ENCODE measurements around the gene TMEM119.

Gene TMEM119

GRCh38 chr12:108597559-108598471 lies at the start of gene TMEM119:
TMEM119 (minus strand) TSS chr12:108598084; CDS start chr12:108592383, 5,701 bp downstream.
- no peak for DNase-seq (ENCODE audit: low read depth in 3 of 3)

DNA sequence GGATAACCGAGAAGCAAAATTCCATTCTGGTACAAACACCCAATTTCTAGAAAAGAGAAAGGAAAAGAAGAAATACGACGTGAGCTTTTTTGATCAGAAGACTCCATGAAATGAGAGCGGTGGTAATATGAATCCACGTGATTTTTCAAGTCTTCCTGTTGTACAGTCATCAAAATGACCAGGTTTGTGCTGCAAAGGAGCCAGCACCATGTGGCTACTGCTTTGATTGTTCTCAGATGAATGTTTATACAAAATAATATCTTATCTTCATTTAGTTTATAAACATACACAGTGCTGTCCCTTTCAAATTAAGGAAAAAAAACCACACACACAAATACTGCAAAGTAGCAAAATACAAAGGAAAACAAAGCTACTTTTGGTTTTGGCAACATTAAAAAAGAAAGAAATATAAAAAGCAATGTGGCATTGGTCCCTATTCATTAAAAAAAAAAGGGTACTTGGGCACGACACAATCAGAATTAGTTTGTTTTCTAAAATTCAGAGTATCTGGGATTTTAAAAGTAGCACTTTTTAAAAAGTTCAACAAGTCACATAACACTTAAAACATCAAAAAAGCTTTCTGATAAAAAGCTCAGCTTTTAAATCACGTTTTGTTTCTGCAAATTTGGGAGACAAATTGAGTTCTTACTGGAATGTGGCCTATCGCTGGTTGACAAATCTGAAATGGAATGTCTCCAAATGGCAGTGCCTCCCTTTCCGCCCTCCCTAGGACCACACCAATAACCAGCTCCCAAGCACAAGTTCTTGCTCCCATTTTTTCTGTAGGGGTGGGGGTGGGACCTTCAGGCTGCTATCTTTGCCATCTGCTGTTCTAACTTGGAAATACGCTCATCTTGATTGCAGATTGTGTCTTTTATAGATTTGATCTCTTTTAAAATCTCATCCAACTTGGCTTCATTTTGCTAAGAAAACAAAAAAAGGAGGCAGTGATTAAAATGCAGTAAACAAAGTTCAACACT lies 49.0 kb upstream of the TMEM119 start:
- DNase-seq (ENCODE audit: low read depth in 3 of 3): no peak

- no peak for DNase-seq (ENCODE audit: low read depth in 3 of 3)
Measured at GRCh38 chr12:108645686-108646599, 48.1 kb upstream of the TMEM119 start.

- DNase-seq (ENCODE audit: low read depth in 3 of 3): no peak
Measured at GRCh38 chr12:108644811-108645120, 46.9 kb upstream of the TMEM119 start.

DNA sequence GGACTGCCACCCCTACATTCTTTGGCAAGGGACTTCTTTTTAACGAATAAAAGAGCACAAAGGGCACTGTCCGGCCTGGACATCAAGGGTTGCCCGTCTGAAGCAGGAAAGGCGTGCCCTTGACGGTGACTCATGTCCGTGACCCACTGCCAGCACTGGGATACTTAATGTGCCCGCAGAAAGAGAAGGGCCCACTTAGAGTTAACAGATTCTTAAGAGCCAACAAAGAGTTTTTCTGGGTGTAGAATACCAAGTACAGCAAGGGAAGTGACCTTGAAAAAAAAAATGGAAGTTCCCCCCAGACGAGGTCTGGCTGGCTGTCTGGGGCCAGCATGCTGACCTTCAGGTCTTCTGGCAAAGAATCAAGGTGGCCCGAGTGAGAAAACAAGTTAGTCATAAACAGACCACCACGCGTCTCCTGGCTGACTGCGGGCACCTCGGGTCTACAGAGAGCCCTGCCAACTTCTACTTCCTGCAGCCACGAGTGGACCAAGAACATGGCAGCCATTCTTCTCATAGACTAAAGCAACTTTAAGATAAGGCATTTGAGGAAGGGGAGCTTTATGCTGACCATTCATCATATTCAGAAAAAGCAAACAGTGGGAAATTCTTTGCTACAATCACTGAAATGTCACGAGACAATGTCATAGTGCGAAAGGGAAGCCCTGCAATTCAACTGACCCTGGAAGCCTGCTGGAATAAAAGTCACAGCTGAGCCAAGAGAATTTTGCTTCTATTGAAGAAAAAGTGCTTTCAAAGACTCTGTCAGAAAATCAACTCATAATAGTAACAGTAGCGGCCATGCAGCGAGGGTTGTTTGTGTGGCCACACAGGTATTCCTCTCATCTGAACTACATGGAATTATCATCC lies 46.3 kb upstream of the TMEM119 start:
- no peak for DNase-seq (ENCODE audit: low read depth in 3 of 3)

DNA sequence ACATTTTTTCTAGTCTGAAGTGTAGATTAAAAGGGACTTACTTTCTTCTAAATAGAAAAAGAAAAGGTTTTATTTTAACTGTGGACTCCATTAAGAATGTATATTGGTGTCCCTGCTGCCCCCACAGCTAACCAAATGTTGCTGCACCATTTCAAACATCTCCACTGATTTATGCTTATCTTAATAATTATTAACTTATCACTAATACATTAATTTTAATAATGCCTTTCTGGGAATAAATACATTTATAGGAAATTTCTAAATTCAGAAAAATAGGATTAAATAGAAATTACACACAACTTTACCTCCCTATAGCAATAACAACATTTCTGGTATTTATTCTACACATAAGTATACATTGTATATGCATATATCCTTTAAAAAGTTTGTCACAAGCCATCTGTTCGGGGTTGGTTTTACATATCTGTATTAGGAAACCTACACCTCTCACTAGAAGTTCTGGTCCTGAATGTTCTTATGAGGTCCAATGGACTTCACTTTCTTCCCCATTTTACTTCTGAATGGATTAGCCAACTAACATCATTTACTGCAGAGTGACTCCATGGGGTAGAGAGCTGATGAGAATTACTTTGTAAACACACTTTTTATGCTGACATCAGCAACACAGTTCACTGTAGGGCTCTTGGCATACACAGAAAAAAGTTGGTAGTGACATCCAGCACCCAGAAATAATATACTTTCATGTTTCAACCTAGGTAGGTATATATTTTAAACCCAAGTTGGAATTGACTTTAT lies 45.2 kb upstream of the TMEM119 start:
- DNase-seq (ENCODE audit: low read depth in 3 of 3): no peak

DNA sequence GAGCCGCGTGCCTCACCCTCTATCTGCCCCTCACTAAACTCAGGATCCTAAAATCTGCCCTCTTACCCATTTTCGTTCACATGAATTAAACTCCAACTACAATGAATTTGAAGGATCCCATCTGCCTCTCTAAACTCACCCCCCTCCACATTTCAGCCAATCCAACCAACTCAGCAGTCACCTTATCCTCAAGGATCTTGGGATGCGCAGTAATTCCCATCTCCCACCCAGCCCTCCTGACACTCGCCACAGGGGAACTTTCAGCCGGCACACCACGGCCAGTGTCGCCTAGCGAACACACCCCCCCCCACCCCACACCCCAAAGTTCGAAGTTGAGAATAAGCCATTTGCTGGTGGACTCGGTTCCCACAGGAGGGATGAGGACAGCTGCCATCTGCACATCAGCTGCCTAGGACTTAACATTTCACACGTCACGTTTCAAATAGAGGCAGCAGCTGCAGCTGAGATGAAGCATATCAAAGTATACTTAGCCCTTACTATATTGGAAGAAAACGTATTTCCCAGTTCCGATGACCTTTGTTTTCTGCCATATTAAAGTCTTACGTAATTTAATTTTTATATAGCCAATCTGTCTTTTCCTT lies 44.5 kb upstream of the TMEM119 start:
- DNase-seq (ENCODE audit: low read depth in 3 of 3): no peak

- DNase-seq (ENCODE audit: low read depth in 3 of 3): no peak
Measured at GRCh38 chr12:108641446-108642268, 43.8 kb upstream of the TMEM119 start.

GRCh38 chr12:108640802-108641445 lies 43.0 kb upstream of the TMEM119 start:
- no peak for DNase-seq (ENCODE audit: low read depth in 3 of 3)

- no peak for DNase-seq (ENCODE audit: low read depth in 3 of 3)
Measured at GRCh38 chr12:108638997-108639822, 41.3 kb upstream of the TMEM119 start.

- DNase-seq (ENCODE audit: low read depth in 3 of 3): no peak
Measured at GRCh38 chr12:108638141-108638827, 40.4 kb upstream of the TMEM119 start.

DNA sequence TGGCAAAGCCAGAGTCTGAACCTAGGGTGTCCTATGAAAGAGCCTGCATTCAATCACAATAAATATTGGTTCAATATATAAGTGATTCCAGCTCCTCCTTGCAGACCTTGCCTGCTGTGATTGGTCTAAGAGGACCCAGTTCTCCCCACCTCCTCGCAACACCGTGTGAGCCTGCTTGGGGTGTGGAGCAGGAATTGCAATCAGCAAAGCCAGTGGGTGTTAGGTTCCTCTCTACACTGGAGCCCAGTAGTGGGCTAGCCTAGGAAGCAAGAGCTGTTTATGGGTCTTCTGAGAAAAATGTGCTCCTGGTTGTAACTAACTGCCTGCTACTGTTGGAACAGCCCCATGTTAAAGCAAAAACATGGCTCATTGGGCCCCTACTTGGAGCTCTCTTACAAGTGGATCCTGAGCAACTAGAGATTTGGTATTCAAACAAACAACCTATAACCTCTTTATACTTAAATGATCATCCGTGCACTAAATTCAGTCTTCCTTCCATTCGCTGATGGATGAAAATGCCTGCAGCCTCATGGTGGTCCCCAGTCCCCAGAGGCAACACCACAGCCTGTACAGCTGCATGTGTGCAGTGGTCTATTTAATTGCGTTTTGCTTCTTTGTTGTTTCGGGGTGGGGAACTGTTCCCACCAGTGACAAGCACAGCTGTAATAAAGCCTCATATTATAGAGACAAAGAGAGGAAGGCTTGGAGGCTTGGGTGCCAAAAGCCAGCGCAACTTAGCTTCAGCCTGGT lies 39.5 kb upstream of the TMEM119 start:
- DNase-seq (ENCODE audit: low read depth in 3 of 3): no peak

- DNase-seq (ENCODE audit: low read depth in 3 of 3): no peak
Measured at GRCh38 chr12:108635997-108636808, 38.3 kb upstream of the TMEM119 start.

DNA sequence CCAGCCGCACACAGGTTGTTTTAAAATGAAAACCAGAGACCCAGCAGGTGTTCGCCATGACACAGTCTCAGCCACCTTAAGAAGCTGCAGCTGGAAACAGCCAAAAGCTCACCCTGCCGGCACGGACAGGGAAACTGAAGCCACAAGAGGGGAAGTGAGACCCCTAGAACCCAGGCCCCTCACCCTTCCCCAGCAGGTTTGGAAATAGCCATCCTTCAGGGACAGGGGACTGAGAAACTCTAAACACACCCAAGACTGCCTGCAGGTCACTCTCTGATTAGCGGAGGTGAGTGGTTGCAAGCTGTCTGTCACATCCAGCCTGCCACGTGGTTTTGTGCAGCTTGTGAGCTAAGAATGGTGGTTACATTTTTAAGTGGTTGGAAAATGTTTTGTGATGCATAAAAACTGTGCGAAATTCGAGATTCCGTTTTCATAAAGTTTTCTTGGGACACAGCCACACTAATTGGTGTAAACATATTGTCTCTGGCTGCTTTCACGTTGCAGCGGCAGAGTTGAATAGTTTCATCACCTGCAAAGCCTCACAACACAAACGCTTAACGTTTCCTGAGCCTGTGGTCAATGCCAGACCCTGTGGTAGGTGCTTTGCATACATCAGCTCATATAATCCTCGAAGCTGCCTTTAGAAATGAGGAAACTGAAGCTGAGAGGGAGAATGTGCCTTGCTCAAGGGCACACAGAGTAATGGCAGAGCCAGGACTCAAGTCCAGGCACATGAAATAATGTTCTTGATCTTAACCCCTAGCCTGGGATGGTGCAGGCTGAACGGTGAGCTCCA lies 37.5 kb upstream of the TMEM119 start:
- DNase-seq (ENCODE audit: low read depth in 3 of 3): no peak

Measured in stimulated activated CD4-positive, alpha-beta T cell treated with anti-CD3 and anti-CD28 coated beads, TNF-alpha, amount 100 ng/mL, for 4 hours (primary cell).